HCT116 (cell line): Measurements from ENCODE around the gene NIPAL4. TPM values are rescaled to one million over a fixed set of nuclear protein-coding genes. Genes with fewer than 3 reads are reported as not detected.

ENCODE experiments used
- ATAC-seq: fragments of 200-7000 bp; cut with Tn5 transposase; 2 replicates; pipeline ENCODE4 v1.9.1; 2020; ENCODE audit warnings: mild to moderate bottlenecking, moderate library complexity
- BruUV-seq: library from RNA; stranded (reverse); fragments of 400-500 nt; replicated peaks from 2 replicates; lab custom pipeline; 2021; lab: Mats Ljungman, UMichigan
- CTCF ChIA-PET: fragments of 300-600 bp; sonication (Branson Sonifier 250); formaldehyde crosslinking; loops from one replicate; lab custom pipeline; 2021; ENCODE audit warnings: antibody characterized with exemption; lab: Charles Lee
- POLR2A ChIA-PET: fragments of 300-600, 350-600 bp; sonication (Branson Sonifier 250); formaldehyde crosslinking; loops from one replicate; lab custom pipeline; 2021; ENCODE audit warnings: antibody characterized with exemption; lab: Charles Lee
- RAD21 ChIA-PET, 2 experiments: fragments of 300-600 bp; sonication (Branson Sonifier 250); formaldehyde crosslinking; loops; one replicate each; lab custom pipeline; 2023; ENCODE audit warnings: low total read pairs in 2 of 2; ENCODE audit not compliant: uncharacterized antibody in 2 of 2, unreplicated experiment in 2 of 2, low non-redundant PET in 1 of 2; lab: Charles Lee
- DNase-seq: peaks from one replicate; pipeline ENCODE4 v3.0.0-alpha.2; 2010; ENCODE audit warnings: low read depth, low spot score
- H2AFZ ChIP-seq: fragments of 200-600 bp; shearing (Covaris generic), sonication (generic); 2 replicates; pipeline ENCODE4 v1.6.1; 2017; ENCODE audit warnings: low read depth, mixed run types, mixed read lengths, antibody characterized with exemption, low read length; ENCODE audit not compliant: poor library complexity, severe bottlenecking
- H3K27ac ChIP-seq: 2 replicates; pipeline ENCODE4 v1.5.1; 2012; ENCODE audit warnings: low read depth, low read length
- H3K27me3 ChIP-seq: fragments of 200-600 bp; sonication (generic); 2 replicates; pipeline ENCODE4 v1.6.1; 2016; ENCODE audit warnings: mixed run types, low read length, mixed read lengths; ENCODE audit not compliant: insufficient read depth
- H3K36me3 ChIP-seq, 2 experiments: fragments of 200-500 bp in 1 of 2; fragments of 200-600 bp in 1 of 2; sonication (Bioruptor generic) in 1 of 2; sonication (generic) in 1 of 2; 2 replicates each; pipeline versions ENCODE4 v1.5.1 to v1.6.1; 2014 to 2016; ENCODE audit warnings: low read length in 2 of 2, inconsistent platforms in 1 of 2, mixed read lengths in 1 of 2, mixed run types in 1 of 2; ENCODE audit not compliant: insufficient read depth in 2 of 2, control insufficient read depth in 1 of 2
- H3K4me1 ChIP-seq, 2 experiments: fragments of 200-600 bp in 1 of 2; sonication (generic) in 1 of 2; 2 replicates each; pipeline versions ENCODE4 v1.5.1 to v1.6.1; 2012 to 2017; ENCODE audit warnings: low read length in 2 of 2, inconsistent platforms in 1 of 2, mild to moderate bottlenecking in 1 of 2, mixed read lengths in 1 of 2, mixed run types in 1 of 2, moderate library complexity in 1 of 2; ENCODE audit not compliant: insufficient read depth in 2 of 2, control insufficient read depth in 1 of 2
- H3K4me2 ChIP-seq: fragments of 200-600 bp; sonication (generic); 2 replicates; pipeline ENCODE4 v1.6.1; 2017; ENCODE audit warnings: mixed run types, low read length, mixed read lengths
- H3K4me3 ChIP-seq, 2 experiments: fragments of 200-600 bp in 1 of 2; sonication (generic) in 1 of 2; replicated peaks in 1 of 2; 2 replicates each; pipeline ENCODE4 v1.5.1; 2011 to 2016; ENCODE audit warnings: low read length in 2 of 2, control low read depth in 1 of 2, low read depth in 1 of 2, mild to moderate bottlenecking in 1 of 2, mixed read lengths in 1 of 2, mixed run types in 1 of 2
- H3K79me2 ChIP-seq: fragments of 200-600 bp; sonication (generic); 2 replicates; pipeline ENCODE4 v1.6.1; 2017; ENCODE audit warnings: mild to moderate bottlenecking, mixed run types, low read length, moderate library complexity, mixed read lengths; ENCODE audit not compliant: insufficient read depth
- H3K9ac ChIP-seq: fragments of 200-600 bp; sonication (generic); 2 replicates; pipeline ENCODE4 v1.6.1; 2016; ENCODE audit warnings: low read length, mixed read lengths
- H3K9me2 ChIP-seq: fragments of 200-600 bp; sonication (generic), shearing (Covaris generic); 2 replicates; pipeline ENCODE4 v1.6.1; 2017; ENCODE audit warnings: mixed run types, mild to moderate bottlenecking, moderate library complexity; ENCODE audit not compliant: insufficient read depth
- H3K9me3 ChIP-seq, 2 experiments: fragments of 200-500 bp in 1 of 2; fragments of 200-600 bp in 1 of 2; sonication (Bioruptor generic) in 1 of 2; sonication (generic) in 1 of 2; 2 replicates each; pipeline ENCODE4 v1.6.1; 2014 to 2017; ENCODE audit warnings: low read length in 2 of 2, mixed read lengths in 2 of 2, inconsistent platforms in 1 of 2, low read depth in 1 of 2, mild to moderate bottlenecking in 1 of 2, mixed run types in 1 of 2, moderate library complexity in 1 of 2; ENCODE audit not compliant: control insufficient read depth in 1 of 2, insufficient read depth in 1 of 2
- H4K20me1 ChIP-seq: fragments of 200-600 bp; sonication (generic), shearing (Covaris generic); 2 replicates; pipeline ENCODE4 v1.6.1; 2017; ENCODE audit warnings: mixed run types, mild to moderate bottlenecking, moderate library complexity; ENCODE audit not compliant: insufficient read depth
- CEBPB ChIP-seq: IDR thresholded peaks from 2 replicates; pipeline ENCODE4 v1.6.1; 2012; ENCODE audit warnings: low read depth
- CTCF ChIP-seq, 3 experiments: fragments of 200-600 bp in 1 of 3; sonication (generic) in 1 of 3; IDR thresholded peaks in 2 of 3; conservative IDR thresholded peaks in 1 of 3; 2 replicates each; pipeline ENCODE4 v1.5.1; 2012 to 2017; ENCODE audit warnings: low read depth in 2 of 3, low read length in 2 of 3, antibody characterized with exemption in 1 of 3, borderline replicate concordance in 1 of 3, control low read depth in 1 of 3, mild to moderate bottlenecking in 1 of 3, mixed read lengths in 1 of 3, mixed run types in 1 of 3, moderate library complexity in 1 of 3; ENCODE audit not compliant: insufficient read depth in 1 of 3
- EGR1 ChIP-seq: IDR thresholded peaks from 2 replicates; pipeline ENCODE4 v1.6.1; 2012; ENCODE audit warnings: low read depth
- ELF1 ChIP-seq: IDR thresholded peaks from 2 replicates; pipeline ENCODE4 v1.6.1; 2012; ENCODE audit warnings: low read depth, borderline replicate concordance
- RAD21 ChIP-seq: IDR thresholded peaks from 2 replicates; pipeline ENCODE4 v1.6.1; 2012; ENCODE audit warnings: low read depth, mild to moderate bottlenecking
- REST ChIP-seq: IDR thresholded peaks from 2 replicates; pipeline ENCODE4 v1.6.1; 2012; ENCODE audit warnings: low read depth
- SP1 ChIP-seq: IDR thresholded peaks from 2 replicates; pipeline ENCODE4 v1.6.1; 2012; ENCODE audit warnings: low read depth
- SRF ChIP-seq: IDR thresholded peaks from 2 replicates; pipeline ENCODE4 v1.6.1; 2012; ENCODE audit warnings: low read depth
- TCF7L2 ChIP-seq: IDR thresholded peaks from 2 replicates; pipeline ENCODE4 v1.7.0; 2011; ENCODE audit warnings: borderline replicate concordance, inconsistent platforms; ENCODE audit not compliant: insufficient read depth, insufficient read length; ENCODE audit errors: extremely low read depth
- YY1 ChIP-seq: IDR thresholded peaks from 2 replicates; pipeline ENCODE4 v1.6.1; 2011; ENCODE audit warnings: low read length, low read depth, moderate library complexity, mild to moderate bottlenecking; ENCODE audit not compliant: insufficient replicate concordance; ENCODE audit errors: extremely low read depth
- ZFX ChIP-seq: fragments of 450-650 bp; IDR thresholded peaks from 2 replicates; pipeline ENCODE4 v1.6.1; 2017
- ZNF274 ChIP-seq: fragments of 200-500 bp; sonication (Bioruptor generic); IDR thresholded peaks from 2 replicates; pipeline ENCODE4 v1.6.1; 2014; ENCODE audit warnings: mild to moderate bottlenecking, low read depth, low read length, inconsistent platforms
- intact Hi-C: fragments of 100-400 bp; cut with micrococcal nuclease; formaldehyde crosslinking; loops from 2 replicates; pipeline ENCODE4 v1.10.0; 2022
- total RNA-seq: library from RNA; stranded (reverse); gene quantifications from one replicate; pipeline ENCODE4 v1.2.1, GENCODE V29; 2021; ENCODE audit not compliant: unreplicated experiment
- TF ChIP-seq, protein P1 (sequence below): IDR thresholded peaks from 2 replicates; pipeline ENCODE4 v1.6.1; 2012

NIPAL4 gene
- total RNA-seq, 1 experiment from 2014 or later, result 0.12 TPM

GRCh38 chr5:157476702-157477408, 16.8 kb downstream of the NIPAL4 start:
- ChIA-PET RAD21 (interaction anchor here in 1 of 2 experiments (0.7 kb wide), 1 partner anchor 269 kb away, joined by 4 read pairs; no protein-coding TSS in a partner anchor), CTCF (interaction anchor here (1.4 to 2.2 kb wide), 3 partner anchors 45 to 149 kb away, joined by 6 to 7 read pairs (median 6); no protein-coding TSS in a partner anchor), POLR2A (no interaction called here)
- ATAC-seq (peak; percentile 90), DNase-seq (peak; percentile 45)
- Histone ChIP-seq H3K79me2 (no peaks in the 10 kb centered on the region), H3K27ac (no peak overlapping the region), H3K9me3 (no peaks in the 10 kb centered on the region), H3K9me2 (no peaks in the 10 kb centered on the region), H4K20me1 (no peaks in the 10 kb centered on the region), H3K36me3 (peaks cover 0 to 9% of the 10 kb centered on the region in 2 experiments; a peak in 2 of 4 replicates), H3K27me3 (no peaks in the 10 kb centered on the region), H2AFZ (no peak overlapping the region), H3K4me1 (no peaks in the 10 kb centered on the region), H3K4me2 (no peak overlapping the region), H3K9ac (no peak overlapping the region), H3K4me3 (no peak overlapping the region)
- BruUV-seq, result no TSS peak
- TF ChIP-seq CEBPB (no peak), ELF1 (no peak), YY1 (no peak), ZFX (no peak), TCF7L2 (no peak), SP1 (no peak), EGR1 (no peak), ZNF274 (no peak), RAD21 (peak; percentile 95), CTCF (IDR thresholded peaks at IDR 0.05 in 2 of 3, conservative IDR thresholded peaks at IDR 0.05 in 1 of 3; ENCODE audit: borderline replicate concordance in 1 of 3, insufficient read depth in 1 of 3, low read depth in 2 of 3, low read length in 2 of 3) (peak; percentile 79 to 93 (median 92)), REST (no peak), SRF (no peak)
- TF ChIP-seq, protein P1, sequence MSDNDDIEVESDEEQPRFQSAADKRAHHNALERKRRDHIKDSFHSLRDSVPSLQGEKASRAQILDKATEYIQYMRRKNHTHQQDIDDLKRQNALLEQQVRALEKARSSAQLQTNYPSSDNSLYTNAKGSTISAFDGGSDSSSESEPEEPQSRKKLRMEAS, result no peak
- intact Hi-C loops, result loop anchor here (1.0 to 10.0 kb wide), 7 partner anchors 44 to 330 kb away; no protein-coding TSS in a partner anchor
